Astrocyte (in vitro differentiated cells and primary cell): ENCODE data around the gene SURF6.

Experiments
- CTCF ChIP-seq: IDR thresholded peaks from 2 replicates; pipeline ENCODE4 v1.5.1; 2011; ENCODE audit warnings: low read depth, mild to moderate bottlenecking, inconsistent platforms, low read length, moderate library complexity; ENCODE audit not compliant: insufficient read depth
- EZH2 ChIP-seq: IDR thresholded peaks from 2 replicates; pipeline ENCODE4 v1.6.1; 2012; ENCODE audit warnings: mild to moderate bottlenecking, low read length, inconsistent platforms; ENCODE audit not compliant: insufficient read depth

GRCh38 chr9:133362359-133363044 lies 26.5 kb upstream of the SURF6 start:
- TF ChIP-seq CTCF, result no peak
- no peak for TF ChIP-seq EZH2
